Activated T-helper 17 cell treated with anti-CD3 and anti-CD28 coated beads, Interleukin-2, amount 50 U/mL, for 72 hours (primary cell): ENCODE data around the gene ZNF484. TPM values are rescaled to one million over a fixed set of nuclear protein-coding genes. Genes with fewer than 3 reads are reported as not detected.
"Not testable (repeated sequence)": the region's sequence is repeated elsewhere in the genome, so short reads cannot be mapped to it uniquely, and the experiment has no call there.

Source experiments
- ATAC-seq: fragments of 150-1000 bp; cut with Tn5 transposase; replicated peaks from 2 replicates; pipeline ENCODE4 v1.10.0; 2021; ENCODE audit warnings: mild to moderate bottlenecking, moderate library complexity
- H3K27ac Mint-ChIP-seq: one replicate; pipeline ENCODE4 v1.8.0; 2022; ENCODE audit warnings: mixed read lengths
- H3K27me3 Mint-ChIP-seq: one replicate; pipeline ENCODE4 v1.8.0; 2022; ENCODE audit warnings: mixed read lengths
- H3K36me3 Mint-ChIP-seq: one replicate; pipeline ENCODE4 v1.8.0; 2022; ENCODE audit warnings: low read depth, mild to moderate bottlenecking, mixed read lengths
- H3K4me1 Mint-ChIP-seq: one replicate; pipeline ENCODE4 v1.8.0; 2022; ENCODE audit warnings: mixed read lengths
- H3K4me3 Mint-ChIP-seq: one replicate; pipeline ENCODE4 v1.8.0; 2022; ENCODE audit warnings: mild to moderate bottlenecking, mixed read lengths
- H3K9me3 Mint-ChIP-seq: one replicate; pipeline ENCODE4 v1.8.0; 2022; ENCODE audit warnings: mixed read lengths
- total RNA-seq, 2 donors: library from RNA; stranded (reverse); gene quantifications; one replicate each; pipeline ENCODE4 v1.2.3, GENCODE V29; 2022

Gene ZNF484
- total RNA-seq: 10 to 100 TPM in 1 of 2 donors, 1 to 10 TPM in 1; 9.9 to 17.0 TPM

DNA sequence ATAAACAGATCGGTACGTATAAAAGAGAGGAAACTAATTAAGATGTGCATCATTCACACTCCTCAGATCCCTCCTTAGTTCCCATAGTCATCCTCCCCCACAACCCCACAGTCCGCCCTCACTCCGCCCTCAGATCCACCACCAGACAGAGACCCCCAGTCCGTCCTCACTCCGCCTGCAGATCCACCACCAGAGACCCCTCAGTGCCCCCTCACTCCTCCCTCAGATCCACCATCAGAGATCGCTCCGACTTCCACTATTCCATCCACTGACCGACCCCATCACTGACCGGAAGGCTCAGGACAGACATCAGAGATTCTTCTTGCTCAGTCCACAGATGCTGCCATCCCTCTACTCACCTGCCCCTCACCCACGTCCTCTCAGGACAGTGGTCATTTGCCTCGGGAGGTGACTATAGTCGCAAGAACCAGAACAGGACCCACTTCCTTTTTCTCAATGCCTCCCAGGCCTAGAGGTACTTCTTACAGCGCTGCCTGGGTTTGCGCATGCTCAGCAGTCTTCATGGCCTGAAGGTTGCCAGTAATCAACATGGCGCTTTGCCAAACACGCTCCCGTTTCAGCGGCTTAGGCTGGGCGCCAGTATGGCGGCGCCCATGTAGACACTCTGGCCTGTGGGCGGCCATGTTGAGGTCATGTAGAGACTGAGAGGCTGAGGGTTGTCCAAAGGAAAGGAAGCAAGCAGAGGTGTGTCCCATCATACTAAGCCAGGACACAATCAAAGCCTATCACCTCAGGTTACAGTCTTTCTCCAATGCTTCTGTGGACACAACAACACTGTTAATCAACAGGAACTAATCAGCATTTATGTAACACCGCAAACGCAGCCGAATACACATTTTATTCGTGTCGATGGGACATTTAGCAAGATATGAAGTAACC lies at the start of gene ZNF484:
ZNF484 (minus strand) TSS at position 508 of the 900 bp plus-strand sequence. CDS start 3,009 bp downstream, outside the sequence.
- peaks cover 29% of the 10 kb centered on the region for H3K36me3 Mint-ChIP-seq
- peak within 1 kb of the TSS; percentile 99 for H3K4me3 Mint-ChIP-seq
- peak within 1 kb of the TSS; percentile 99 for H3K27ac Mint-ChIP-seq
- H3K27me3 Mint-ChIP-seq: no peaks in the 10 kb centered on the region
- H3K4me1 Mint-ChIP-seq: peaks cover 24% of the 10 kb centered on the region
- ATAC-seq: peak; percentile 99
- no peaks in the 10 kb centered on the region for H3K9me3 Mint-ChIP-seq

DNA sequence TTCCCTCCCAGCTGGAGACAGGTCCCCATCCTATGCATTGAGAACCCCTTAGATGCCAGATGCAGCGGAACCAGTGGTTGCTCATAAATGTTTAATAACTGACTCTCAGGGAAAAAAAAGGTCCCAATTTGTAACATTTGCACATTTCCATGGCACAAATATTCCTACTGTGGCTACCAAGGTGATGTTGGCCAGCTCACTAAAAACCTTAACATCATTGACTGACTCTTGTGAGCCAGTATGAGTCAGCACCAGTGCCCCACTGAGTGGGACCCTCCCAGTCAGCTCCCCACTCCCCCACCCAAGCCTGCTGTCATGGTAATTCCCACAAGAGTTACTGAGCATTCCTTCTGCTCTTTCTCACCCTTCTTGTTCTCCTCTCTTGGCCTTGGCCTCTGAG lies 42.6 kb upstream of the ZNF484 start:
- Mint-ChIP-seq H3K9me3 (no peaks in the 10 kb centered on the region), H3K4me1 (peaks cover 6% of the 10 kb centered on the region), H3K36me3 (no peaks in the 10 kb centered on the region), H3K27ac (no peak overlapping the region), H3K27me3 (no peaks in the 10 kb centered on the region), H3K4me3 (no peak overlapping the region)
- ATAC-seq: no peak

DNA sequence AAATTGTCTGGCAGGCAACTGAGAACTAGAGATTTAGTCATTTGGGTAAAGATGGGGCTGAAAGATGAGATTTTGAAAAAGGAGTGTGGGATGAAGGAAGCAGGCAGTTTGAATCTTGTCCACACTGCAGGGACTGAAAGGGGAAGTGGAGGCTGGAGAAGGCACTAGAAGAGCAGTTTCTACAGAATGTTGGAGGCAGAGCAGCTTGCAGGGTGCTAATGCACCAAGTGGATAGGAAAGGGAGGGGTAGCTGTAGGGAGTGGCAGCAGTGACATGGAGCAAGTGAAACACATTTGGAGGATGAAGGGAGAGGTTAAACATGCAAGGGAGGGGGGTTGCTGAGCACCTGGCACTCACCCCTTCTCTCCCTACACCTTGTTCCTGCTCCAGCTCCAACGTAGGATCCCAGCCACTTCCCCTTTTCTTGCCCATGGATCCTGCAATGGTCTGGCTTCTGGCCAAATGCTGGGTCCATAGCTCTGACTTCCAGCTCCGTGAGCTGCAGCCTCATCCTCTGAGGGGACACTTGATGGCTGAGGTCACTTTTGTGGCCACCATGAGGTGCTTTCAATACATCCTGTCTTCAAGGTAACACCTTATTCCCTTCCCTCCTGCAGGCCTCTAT lies 39.5 kb upstream of the ZNF484 start:
- Mint-ChIP-seq H3K9me3 (no peaks in the 10 kb centered on the region), H3K36me3 (no peaks in the 10 kb centered on the region), H3K4me3 (no peak overlapping the region), H3K27ac (no peak overlapping the region), H3K27me3 (no peaks in the 10 kb centered on the region), H3K4me1 (peaks cover 6% of the 10 kb centered on the region)
- no peak for ATAC-seq

DNA sequence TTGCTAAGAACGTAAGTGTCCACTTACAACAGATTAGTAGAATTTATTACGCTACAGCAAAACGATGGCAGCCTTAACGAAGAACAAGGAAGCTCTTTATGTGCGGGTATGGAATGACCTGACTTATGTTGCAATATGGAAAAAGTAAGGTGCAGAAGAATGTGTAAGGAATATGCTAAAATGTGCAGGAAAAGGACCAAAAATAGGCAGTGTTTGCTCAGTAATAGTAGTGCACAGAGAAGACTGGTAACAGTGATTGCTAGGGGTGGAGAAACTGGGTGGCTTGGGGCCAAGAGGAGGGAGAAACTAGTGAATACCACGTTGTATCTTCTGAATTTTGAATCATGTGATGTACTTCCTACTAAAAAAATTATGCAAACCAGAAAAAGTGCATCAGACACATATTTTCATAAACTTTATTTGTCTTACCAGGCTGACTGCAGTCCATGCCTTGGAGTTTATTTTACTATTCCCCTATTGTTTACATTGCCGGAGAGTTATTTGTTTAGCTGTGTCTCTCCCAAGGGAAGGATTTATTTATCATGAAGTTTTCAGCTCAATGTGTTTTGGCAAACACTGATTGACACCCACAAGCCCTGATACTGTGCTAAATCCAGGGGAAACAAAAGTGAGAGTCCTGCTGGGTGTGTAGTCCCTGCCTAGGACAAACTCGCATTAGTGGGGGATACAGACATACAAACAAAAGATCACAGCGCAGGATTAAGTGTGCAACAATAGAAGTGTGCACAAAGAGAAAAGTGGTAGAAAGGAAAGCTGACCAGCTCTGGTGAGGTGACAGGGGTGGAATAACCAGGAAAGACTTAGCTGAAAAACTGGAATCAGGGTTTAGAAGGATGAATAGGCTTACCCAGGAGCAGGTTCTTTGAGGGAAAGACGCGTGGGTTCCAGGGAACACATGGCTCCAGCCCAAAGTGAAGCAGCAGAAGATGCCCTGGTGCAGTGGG lies 34.0 kb upstream of the ZNF484 start:
- Mint-ChIP-seq H3K36me3 (no peaks in the 10 kb centered on the region), H3K9me3 (no peaks in the 10 kb centered on the region), H3K4me3 (no peak overlapping the region), H3K27ac (no peak overlapping the region), H3K4me1 (no peaks in the 10 kb centered on the region), H3K27me3 (peaks cover 3% of the 10 kb centered on the region)
- ATAC-seq: no peak

DNA sequence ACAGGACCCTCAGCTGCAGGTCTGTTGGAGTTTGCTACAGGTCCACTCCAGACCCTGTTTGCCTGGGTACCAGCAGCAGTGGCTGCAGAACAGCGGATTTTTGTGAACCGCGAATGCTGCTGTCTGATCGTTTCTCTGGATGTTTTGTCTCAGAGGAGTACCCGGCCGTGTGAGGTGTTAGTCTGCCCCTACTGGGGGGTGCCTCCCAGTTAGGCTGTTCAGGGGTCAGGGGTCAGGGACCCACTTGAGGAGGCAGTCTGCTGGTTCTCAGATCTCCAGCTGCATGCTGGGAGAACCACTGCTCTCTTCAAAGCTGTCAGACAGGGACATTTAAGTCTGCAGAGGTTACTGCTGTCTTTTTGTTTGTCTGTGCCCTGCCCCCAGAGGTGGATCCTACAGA lies 27.3 kb upstream of the ZNF484 start:
- peak overlapping the region; percentile 16 for H3K4me3 Mint-ChIP-seq
- not testable (repeated sequence) for H3K27ac Mint-ChIP-seq, ATAC-seq, H3K36me3 Mint-ChIP-seq, H3K4me1 Mint-ChIP-seq, H3K27me3 Mint-ChIP-seq, H3K9me3 Mint-ChIP-seq

DNA sequence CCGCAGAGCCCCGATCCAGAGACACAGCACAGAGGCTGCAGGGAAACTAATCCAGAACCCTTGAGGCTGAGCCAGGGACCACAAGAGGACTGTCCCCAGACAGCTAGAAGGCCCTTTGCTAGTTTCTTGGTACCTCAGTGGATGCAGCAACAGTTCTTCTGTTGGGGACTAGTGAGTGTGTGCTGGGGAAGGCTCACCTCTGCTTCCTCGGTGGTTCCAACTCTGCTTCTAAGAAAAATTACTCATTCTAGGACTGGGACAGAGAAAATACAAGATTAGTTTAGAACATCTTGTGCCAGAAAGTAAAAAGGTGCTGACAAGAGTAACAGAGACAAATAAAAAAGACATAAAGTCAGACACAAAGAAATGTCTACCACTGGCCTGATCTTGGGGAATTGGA lies 19.5 kb upstream of the ZNF484 start:
- no peak overlapping the region for H3K4me3 Mint-ChIP-seq
- H3K27ac Mint-ChIP-seq: no peak overlapping the region
- no peaks in the 10 kb centered on the region for H3K9me3 Mint-ChIP-seq
- H3K4me1 Mint-ChIP-seq: no peaks in the 10 kb centered on the region
- peak; percentile 53 for ATAC-seq
- no peaks in the 10 kb centered on the region for H3K36me3 Mint-ChIP-seq
- H3K27me3 Mint-ChIP-seq: no peaks in the 10 kb centered on the region

DNA sequence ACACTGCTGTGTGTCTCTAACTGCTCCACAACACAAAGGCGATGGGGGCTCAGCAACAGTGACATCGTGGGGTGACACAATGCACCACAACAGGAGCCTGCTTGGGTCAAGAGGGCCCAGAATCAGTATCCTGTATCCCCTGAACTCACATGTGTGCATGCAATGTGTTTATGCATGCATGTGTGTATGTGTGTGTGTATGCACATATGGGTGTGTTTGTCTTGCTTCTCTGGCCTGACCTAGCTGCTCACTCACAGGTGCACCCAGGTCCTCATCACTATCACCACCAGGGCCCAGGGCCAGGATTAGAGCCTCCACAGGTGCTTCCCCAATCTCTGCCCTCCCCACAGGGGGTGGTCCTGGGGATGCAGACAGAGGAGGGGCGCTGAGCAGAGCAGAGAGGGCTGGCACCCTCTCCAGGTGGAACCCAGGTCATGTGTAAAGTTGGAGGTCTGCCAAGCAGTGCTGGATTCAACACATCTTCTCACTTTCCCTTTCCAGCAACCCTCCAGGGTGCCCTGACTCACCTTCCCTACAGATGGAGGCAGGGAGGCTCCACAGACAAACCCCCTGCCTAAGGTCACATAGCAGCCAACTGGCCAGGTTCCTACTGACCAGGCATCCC lies 18.1 kb upstream of the ZNF484 start:
- Mint-ChIP-seq H3K9me3 (no peaks in the 10 kb centered on the region), H3K27me3 (no peaks in the 10 kb centered on the region), H3K4me3 (no peak overlapping the region), H3K36me3 (no peaks in the 10 kb centered on the region), H3K27ac (peak overlapping the region; percentile 80), H3K4me1 (no peaks in the 10 kb centered on the region)
- ATAC-seq: no peak

DNA sequence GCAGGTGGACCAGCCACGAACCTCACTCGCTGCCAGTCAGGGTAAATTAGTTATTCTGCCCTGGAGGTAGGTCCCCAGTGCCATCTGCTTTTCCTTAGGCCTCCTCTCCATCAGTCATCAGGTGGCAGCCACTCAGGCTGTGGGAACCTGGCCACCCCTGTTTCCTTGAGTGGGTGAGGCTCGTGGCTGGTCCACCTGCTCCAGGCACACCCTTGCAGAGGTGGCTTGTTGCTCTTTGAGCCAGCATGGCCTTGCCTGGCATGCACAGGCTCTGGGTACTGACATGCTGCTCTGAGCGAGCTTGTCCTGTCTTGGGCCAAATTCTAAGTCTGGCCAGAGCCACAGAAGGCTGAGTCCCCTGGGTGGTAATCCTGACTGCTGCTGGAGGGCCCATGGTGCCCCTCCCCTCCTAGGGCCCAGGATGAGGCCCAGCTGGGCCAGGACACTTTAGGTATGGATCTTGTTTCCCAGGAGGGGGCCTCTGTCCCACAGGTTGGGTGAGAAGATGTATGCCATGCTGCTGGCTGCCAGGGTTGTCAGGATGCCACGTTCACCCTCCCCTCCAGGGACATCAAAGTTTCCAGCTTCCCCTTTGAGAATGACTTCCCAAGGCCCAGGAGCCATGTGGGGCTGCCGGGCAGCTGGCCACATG lies 17.0 kb upstream of the ZNF484 start:
- H3K4me3 Mint-ChIP-seq: no peak overlapping the region
- no peak for ATAC-seq
- no peaks in the 10 kb centered on the region for H3K27me3 Mint-ChIP-seq
- no peaks in the 10 kb centered on the region for H3K36me3 Mint-ChIP-seq
- no peak overlapping the region for H3K27ac Mint-ChIP-seq
- no peaks in the 10 kb centered on the region for H3K9me3 Mint-ChIP-seq
- H3K4me1 Mint-ChIP-seq: no peaks in the 10 kb centered on the region

DNA sequence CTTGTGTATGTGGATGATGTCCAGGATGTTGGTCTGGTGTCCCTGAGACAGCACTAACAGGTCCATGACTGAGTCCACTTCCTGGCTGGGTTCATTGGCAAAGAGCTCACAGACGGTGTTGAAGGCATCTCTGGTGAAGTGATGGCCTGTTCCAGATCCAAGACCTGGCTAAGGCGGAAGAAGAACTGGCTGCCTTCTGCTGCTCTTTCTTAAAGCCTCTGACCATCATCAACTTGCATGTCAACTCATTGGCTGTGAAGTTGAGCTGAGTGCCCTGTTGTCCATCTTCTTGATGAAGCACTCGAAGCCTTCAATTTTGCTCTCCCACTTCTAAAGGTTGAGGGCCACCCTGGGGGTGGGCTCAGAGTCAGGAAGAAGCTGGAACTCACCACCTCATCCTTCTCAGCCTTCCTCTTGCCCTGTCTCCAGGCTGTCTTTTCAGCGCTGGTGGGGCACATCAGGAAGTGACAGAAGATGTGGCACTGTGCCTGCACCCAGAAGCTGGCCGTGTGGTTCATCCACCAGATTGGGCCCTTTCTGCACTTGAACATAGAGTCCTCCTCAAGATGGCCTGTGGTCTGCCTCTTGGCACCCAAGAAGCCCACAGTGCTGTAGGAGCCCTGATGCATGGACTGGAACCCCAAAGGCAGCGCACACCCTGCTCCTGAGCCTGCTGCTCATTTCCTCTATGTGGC lies 16.2 kb upstream of the ZNF484 start:
- H3K27ac Mint-ChIP-seq, H3K4me3 Mint-ChIP-seq, ATAC-seq, H3K27me3 Mint-ChIP-seq, H3K4me1 Mint-ChIP-seq, H3K36me3 Mint-ChIP-seq, H3K9me3 Mint-ChIP-seq: not testable (repeated sequence)

DNA sequence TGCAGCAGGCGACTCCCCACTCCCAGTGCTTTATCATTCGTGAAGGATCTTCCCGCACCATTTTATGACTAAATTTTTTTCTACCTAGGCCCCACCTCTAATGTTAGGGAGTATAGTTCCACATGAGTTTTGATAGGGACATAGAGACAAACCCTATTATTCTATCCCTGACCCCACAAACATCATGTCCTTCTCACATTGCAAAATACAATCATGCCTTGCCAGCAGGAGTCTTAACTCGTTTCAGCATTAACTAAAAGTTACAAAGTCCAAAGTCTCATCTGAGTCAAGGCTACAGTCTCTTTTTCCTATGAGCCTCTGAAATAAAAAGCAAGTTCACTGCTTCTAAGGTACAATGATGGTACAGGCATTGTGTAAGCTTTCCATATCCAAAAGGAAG lies 14.4 kb upstream of the ZNF484 start:
- not testable (repeated sequence) for H3K9me3 Mint-ChIP-seq, H3K4me3 Mint-ChIP-seq, H3K36me3 Mint-ChIP-seq, ATAC-seq, H3K27me3 Mint-ChIP-seq, H3K27ac Mint-ChIP-seq
- H3K4me1 Mint-ChIP-seq: peaks cover 13% of the 10 kb centered on the region

DNA sequence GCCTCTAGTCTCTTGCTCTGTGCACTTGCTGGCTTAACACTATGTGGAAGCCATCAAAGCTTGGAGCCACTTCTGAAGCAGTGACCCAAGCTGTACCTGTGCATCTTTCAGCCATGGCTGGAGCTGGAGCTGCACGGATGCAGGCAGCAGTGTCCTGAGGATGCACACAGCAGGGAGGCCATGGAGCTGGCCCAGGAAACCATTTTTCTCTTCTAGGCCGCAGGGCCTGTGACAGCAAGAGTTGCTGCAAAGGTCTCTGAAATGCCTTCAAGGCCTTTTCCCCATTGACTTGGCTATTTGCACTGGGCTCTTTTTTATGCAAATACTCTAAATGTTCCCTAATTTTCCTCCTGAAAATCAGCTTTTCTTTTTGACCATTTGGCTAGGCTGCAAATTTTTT lies 12.9 kb upstream of the ZNF484 start:
- no peak overlapping the region for H3K4me3 Mint-ChIP-seq
- ATAC-seq: no peak
- H3K9me3 Mint-ChIP-seq: no peaks in the 10 kb centered on the region
- peaks cover 13% of the 10 kb centered on the region for H3K4me1 Mint-ChIP-seq
- H3K36me3 Mint-ChIP-seq: no peaks in the 10 kb centered on the region
- no peak overlapping the region for H3K27ac Mint-ChIP-seq
- no peaks in the 10 kb centered on the region for H3K27me3 Mint-ChIP-seq

DNA sequence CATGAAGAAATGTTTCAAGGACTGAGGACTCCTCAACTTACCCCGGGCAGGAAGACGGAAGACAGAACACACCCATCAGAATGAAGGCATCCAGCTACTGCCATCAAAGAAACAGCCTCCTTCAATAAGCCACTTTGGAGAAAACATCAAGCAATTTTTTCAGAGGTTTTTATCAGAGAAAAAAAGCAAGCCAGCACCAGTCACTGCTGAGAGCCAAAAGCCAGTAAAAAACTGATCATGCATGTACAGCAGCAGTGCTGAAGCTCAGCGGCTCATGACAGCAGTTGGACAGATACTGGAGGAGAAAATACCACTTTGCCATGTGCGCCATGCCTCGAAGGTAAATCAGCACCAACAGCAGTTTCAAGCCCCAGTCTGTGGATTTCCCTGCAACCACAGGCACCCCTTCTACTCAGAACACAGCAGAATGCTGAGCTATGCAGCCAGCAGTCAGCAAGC lies 10.1 kb upstream of the ZNF484 start:
- H3K36me3 Mint-ChIP-seq: no peaks in the 10 kb centered on the region
- peak; percentile 47 for ATAC-seq
- H3K9me3 Mint-ChIP-seq: no peaks in the 10 kb centered on the region
- no peaks in the 10 kb centered on the region for H3K27me3 Mint-ChIP-seq
- H3K27ac Mint-ChIP-seq: peak overlapping the region; percentile 11
- H3K4me3 Mint-ChIP-seq: peak overlapping the region; percentile 9
- H3K4me1 Mint-ChIP-seq: peaks cover 18% of the 10 kb centered on the region
